ENCODE measurements around the gene ARMC6. TPM values are rescaled to one million over a fixed set of nuclear protein-coding genes. Genes with fewer than 3 reads are reported as not detected.

The ARMC6 gene
- total and polyA plus RNA-seq, 2 of the 13 experiments (the other 11 are each of a cell fraction or from before 2014, with no cell fraction given): 16.2 to 36.8 TPM

- TF ChIP-seq DMTF1 (CRISPR knock-in tag; IDR thresholded peaks at IDR 0.05) (no peak), MBNL3 (CRISPR knock-in tag; conservative IDR thresholded peaks at IDR 0.05) (peak; percentile 71; the same call in 1 of the 2 replicates), ZNF652 (CRISPR knock-in tag; IDR thresholded peaks at IDR 0.05; ENCODE audit: borderline replicate concordance, low read depth) (no peak), FOXK1 (CRISPR knock-in tag; IDR thresholded peaks at IDR 0.05; ENCODE audit: borderline replicate concordance, low read depth) (no peak; the same call in 1 of the 2 replicates), ZNF577 (CRISPR knock-in tag; IDR thresholded peaks at IDR 0.05; ENCODE audit: borderline replicate concordance, low read depth) (no peak), NFE2L1 (CRISPR knock-in tag; IDR thresholded peaks at IDR 0.05; ENCODE audit: borderline replicate concordance) (peak; percentile 48; the same call in 1 of the 2 replicates), ZNF235 (CRISPR knock-in tag; IDR thresholded peaks at IDR 0.05; ENCODE audit: borderline replicate concordance) (peak; percentile 97; the same call in 1 of the 2 replicates), FOXP4 (CRISPR knock-in tag; IDR thresholded peaks at IDR 0.05) (peak; percentile 13; the same call in 1 of the 2 replicates), RFX1 (IDR thresholded peaks at IDR 0.05) (no peak; the same call in 1 of the 2 replicates), ZNF280D (CRISPR knock-in tag; IDR thresholded peaks at IDR 0.05) (peak; percentile 81; the same call in 1 of the 2 replicates), ZNF589 (CRISPR knock-in tag; conservative IDR thresholded peaks at IDR 0.05) (peak; percentile 88; the same call in 1 of the 2 replicates), ZNF616 (CRISPR knock-in tag; IDR thresholded peaks at IDR 0.05; ENCODE audit: low read depth) (0 out of 2 replicates have a peak, but pooled peaks have one; percentile 85), TIGD3 (CRISPR knock-in tag; IDR thresholded peaks at IDR 0.05; ENCODE audit: borderline replicate concordance) (0 out of 2 replicates have a peak, but pooled peaks have one; percentile 87), NCOA1 (CRISPR knock-in tag; IDR thresholded peaks at IDR 0.05) (no peak), IRF9 (CRISPR knock-in tag; IDR thresholded peaks at IDR 0.05; ENCODE audit: borderline replicate concordance) (peak; percentile 85; the same call in 1 of the 2 replicates), SMARCE1 (IDR thresholded peaks at IDR 0.05; ENCODE audit: borderline replicate concordance) (no peak), ZNF232 (CRISPR knock-in tag; IDR thresholded peaks at IDR 0.05; ENCODE audit: borderline replicate concordance) (peak; percentile 72; the same call in 1 of the 2 replicates), ZBTB7A (CRISPR knock-in tag; IDR thresholded peaks at IDR 0.05) (no peak; the same call in 1 of the 2 replicates)
Measured at GRCh38 chr19:19033426-19034203, at the start of gene ARMC6, which contains the start of gene SUGP2 (continued).

Data from HepG2 (cell line).